Endometrial microvascular endothelial cells (primary cell): ENCODE results near the gene SPOCK2. TPM values are rescaled to one million over a fixed set of nuclear protein-coding genes. Genes with fewer than 3 reads are reported as not detected.

Source experiments
- in situ Hi-C: cut with HindIII; loops from 2 replicates; pipeline ENCODE4 v1.10.0; 2017; ENCODE audit warnings: low sequenced_read_pairs, low pct_unique_long_range_greater_than_20kb; ENCODE audit errors: inconsistent ontology term
- total RNA-seq: library from RNA; depleted of rRNA; stranded (reverse); fragments of >200 nt; gene quantifications from one replicate; pipeline ENCODE4 v1.2.3, GENCODE V29; 2015; ENCODE audit errors: inconsistent ontology term

Gene SPOCK2
- total RNA-seq, 1 donor from 2014 or later, result 7.1 TPM

DNA sequence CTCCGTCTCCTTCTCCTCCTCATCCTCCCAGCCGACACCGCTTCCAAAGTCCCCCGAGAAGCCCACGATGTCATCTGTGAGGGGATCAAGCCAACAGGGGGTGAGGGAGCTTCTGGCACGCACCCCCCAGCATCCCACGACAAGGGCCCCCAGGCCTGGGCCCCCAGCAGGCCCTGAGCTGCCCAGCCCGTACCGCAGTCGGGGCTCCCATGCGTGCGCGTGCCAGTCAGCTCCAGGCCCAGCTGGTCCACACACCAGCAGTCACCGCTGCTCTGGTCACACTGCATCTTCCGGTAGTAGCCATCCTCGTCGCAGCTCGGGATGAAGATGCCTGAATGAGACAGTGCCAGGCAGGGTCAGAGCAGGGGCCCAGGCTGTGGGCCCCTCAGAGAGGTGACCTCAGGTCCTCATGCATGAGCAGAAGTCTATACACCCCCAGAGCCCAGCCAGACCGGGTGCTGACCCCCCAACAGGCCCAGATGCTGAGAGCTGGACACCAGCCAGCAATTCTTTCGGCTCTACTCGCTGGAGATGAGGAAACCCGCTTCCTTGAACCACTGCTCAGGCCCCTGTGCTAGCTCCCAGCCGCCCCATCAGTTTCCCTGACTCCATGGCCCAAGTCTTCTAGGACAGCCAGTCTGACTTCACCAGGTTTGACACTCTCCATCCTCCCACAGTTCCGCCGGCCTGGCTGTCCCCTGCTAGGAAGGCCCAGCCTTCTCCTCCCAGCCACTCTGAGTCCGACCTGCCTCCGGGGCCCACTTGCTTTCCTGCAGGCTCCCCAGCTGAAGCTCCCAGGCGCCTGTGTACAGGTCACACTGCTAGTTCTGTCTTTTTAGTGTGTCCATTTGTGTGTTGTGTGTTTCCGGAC is 25.3 kb downstream of the SPOCK2 start:
- in situ Hi-C loops, result no loop called here

DNA sequence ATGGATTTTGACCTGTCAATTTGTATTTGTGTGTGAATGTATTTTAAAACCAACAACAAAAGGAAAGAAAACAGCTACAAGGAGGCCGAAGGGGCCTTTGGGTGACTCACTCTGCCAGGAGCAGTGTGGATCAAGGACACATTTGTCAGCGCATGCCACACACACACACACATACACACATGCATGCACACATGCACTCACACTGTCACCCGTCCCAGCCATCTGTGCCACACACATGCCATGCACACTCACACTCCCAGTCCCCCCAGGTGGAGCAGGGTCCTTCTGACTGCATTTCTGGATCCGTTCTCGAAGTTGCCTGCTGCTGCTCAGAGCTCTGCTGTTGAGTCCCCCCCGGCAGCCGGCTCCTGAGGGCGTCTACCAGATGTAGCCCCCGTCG is 26.0 kb downstream of the SPOCK2 start:
- in situ Hi-C loops, result no loop called here

DNA sequence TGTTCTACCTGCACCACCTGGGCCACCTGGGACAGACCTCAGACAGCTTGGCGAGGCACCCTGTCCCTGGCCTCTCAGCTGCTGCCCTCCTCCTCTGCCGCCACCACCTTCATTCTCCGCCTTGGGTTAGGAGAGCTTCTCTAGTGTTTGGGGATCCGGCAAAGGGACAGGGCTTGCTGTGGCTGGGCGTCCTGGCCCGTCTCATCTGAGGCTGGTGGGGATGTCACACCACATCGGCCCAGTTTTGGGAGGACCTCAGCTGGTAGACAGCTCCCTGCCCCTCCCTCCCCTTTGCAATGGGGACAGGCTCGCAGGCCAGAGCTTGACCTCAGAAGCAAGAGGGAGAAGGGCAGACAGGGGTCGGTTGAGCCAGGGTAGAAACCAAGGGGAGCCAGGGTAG is 26.4 kb downstream of the SPOCK2 start:
- in situ Hi-C loops, result no loop called here

DNA sequence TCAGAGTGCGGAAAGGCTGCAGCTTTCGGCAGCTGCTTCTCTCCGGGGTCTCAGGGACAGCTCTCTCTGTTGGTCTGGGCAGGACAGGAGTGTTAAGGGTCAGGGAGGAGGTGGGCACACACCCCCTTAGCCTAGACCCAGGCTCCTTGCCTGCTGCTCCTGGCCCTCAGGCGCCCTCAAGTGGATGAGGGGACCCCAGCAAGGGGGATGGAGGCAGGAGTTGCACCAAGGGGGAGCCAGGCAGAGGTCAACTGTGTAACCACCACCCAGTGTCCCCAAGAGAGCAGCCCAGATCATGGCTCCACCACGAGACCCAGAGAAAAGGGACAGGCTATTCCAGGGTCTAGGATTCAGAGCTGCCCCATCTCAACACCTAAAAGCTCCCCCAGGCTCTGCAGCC is 26.9 kb downstream of the SPOCK2 start:
- in situ Hi-C loops, result no loop called here

DNA sequence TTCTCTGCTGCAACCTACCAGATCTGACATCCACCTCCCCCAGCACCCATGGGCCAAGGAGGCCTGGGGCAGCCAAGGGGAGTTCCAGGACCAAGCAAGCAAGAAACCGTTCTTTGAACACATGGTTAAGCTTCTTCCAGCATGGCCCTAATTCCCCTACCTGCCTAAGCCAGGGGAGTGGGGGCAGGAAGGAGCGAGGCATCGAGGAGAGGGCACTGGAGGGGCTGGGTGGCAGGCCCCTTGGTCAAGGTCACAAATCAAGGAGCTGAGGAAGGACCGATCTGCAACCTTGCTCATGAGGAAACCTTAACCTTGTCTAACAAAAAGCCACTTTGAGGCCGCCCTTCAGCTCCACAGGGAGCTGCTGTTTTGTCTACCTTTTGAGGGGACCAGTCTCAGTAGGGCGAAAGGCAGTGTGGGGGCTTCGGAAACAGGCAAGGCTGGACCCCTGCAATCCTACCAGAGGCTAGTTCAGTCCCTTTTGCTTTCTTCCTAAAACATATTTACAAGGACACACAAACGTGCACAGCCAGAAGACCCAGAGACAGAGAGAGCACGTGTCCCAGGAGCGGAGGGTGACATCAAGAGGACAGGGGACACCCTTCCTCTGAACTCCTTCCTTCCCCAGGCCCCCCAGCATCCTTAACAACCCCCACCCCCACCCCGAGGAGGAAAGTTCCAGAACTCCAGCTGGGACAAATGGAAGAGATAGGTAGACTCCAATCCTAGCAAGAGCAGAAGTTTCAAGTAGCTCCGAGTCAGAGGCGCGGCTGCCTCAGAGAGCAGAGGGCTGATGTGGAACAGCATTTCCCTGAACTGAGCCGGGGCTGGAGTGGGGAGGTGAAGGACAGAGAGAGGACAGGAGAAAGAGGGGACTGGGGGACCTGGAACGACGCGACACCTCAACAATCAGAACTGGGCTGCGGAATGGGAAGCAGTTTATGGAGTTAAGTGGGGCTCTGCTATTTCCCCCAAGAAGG is 28.2 kb downstream of the SPOCK2 start:
- in situ Hi-C loops, result no loop called here

DNA sequence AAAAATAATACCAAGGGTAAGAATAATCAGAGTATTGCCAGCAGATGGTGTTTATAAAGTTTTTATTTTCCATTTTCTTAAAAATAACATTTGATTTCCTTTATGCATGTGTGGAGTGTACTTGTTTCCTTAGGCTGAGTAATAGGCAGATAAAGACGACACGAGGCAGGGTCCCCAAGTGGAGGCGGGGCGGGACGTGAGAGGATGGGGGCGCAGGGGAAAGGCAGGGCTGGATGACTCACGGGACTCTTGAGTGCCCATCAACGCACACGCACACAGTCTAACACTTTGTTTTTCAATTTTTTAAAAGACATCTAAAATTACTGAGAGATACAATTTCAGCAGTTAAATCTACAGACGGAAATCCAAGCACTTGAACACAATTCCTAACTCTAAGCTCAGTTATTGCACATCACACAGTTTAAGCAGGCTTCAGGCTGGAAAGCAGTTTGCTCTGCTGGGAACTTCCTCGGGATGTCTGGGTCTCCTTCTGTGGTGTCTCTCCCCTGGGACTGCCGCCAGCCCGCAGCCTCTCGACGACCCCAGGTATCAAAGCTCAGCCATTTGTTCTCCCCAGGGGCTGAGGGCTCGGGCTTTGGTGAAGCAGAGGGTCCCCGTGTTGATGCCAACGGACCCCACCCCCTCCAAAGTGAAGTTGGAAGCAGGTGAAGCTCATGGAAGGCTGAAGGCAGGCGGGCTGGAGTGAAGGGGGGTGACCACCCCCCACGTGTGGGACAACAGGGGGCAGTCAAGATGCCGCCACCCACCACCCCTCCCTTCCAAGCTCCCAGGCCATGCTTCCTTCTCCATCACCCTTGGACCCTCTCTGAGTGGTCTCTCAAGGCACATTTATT is 29.1 kb downstream of the SPOCK2 start:
- in situ Hi-C loops, result no loop called here

DNA sequence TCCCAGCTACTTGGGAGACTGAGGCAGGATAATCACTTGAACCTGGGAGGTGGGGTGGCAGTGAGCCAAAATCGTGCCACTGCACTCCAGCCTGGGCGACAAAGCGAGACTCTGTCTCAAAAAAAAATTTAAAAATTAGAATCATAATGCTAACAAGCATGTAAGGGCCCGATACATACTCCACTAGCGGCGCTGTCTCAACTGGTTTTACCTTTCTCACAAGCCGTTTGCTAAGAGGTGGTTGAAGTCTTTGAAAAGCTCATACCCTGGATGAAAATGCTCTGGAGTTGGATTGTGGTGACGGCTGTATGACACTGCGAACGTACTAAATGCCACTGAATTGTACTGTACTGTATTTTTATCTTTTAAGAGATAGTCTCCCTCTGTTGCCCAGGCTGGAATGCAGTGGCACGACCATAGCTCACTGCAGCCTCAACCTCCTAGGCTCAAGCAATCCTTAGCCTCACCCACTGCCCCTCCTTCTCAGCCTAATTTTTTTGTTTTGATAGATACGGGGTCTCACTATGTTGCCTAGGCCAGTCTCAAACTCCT is 29.9 kb downstream of the SPOCK2 start:
- in situ Hi-C loops, result no loop called here

DNA sequence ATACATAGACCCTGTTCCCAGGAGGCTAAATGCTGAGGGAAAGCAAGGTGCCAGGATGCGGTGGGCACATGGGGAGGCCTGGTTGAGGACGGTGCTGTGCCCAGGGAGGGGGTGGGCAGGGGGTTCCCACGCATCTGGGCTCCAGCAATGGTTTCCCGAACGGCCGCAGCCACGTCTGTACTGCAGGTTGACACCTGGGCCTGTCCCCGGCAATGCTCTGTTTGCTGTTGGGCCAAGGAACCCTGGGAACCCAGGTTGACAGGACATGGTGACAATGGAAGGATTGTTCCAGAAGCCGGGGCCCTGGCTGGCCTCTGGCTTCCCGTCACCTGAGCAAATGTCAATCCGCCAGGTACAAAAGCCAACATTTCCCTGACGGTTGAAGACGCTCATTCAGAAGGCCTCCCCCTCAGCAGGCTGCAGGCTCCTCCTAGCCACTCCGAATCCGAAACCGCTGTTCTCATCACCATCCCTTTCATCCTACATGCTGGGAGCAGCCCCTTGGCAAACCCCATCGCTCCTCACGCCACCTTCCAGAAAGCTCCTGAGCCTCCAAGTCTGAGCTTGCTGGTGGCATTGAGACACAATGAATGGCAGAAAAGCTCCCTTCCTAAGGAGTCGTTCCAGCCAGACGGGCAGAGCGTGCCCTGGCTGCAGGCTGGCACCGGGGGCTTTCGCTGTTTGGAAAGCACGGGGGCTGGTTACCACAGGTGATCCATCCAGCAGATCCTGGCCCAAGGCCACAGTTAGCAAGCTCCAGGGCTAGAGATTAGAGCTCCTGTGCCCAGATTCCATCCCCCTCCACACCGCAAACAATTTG is 31.2 kb downstream of the SPOCK2 start:
- in situ Hi-C loops, result no loop called here

DNA sequence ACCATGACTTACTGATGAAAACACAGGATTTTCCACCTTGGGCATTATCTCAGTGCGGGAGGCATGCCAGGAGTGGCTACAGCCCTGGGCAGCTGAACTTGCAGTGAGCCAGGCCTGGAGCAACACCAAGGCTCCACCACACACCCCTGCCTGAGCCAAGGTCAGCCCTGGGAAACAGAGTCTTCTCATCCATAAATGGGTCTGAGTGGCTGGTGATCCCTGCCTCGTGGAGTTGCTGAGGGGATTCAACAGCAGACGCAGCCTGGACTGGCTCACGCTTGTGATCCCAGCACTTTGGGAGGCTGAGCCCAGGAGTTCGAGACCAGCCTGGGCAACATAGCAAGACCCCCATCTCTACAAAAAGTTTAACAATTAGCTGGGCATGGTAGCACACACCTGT is 32.2 kb downstream of the SPOCK2 start:
- in situ Hi-C loops, result no loop called here

DNA sequence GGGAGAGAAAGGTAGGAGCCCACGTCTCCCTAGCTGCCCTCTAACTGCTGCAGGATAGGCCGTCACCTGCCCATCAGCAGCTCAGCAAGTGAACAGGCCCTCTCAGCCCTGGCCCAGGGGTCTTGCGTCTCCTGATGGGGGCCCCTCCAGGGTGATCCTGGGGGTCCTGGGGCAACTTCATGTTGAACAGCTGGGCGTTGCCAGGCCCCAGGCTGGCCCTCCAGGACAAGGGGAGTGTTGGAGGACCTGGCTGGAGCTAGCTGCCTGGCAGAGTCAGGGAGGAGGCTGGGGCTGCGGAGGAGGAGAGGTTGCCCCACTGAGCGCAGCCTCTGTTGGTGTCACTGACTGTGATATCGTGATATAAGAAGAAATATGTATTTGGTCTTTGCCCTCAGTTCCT is 34.7 kb downstream of the SPOCK2 start:
- in situ Hi-C loops, result no loop called here

DNA sequence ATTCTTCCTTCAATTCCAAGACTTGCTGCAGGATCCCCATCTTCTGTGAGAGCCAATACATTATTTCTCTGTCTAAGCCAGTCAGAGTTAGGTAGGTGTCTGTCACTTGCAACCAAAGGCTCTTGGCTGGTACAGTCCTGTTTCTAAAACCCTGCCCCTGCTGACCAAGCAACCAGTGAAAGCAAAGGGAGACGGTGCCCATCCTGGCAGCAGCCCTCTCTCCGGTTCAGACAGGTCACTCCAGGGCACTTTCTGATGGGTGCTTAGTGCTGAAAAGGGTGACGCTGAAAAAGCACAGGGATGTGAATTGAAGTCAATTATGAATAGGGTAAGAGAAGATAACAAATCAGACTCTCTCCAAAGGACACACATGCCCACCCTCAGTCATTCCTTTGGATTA is 37.5 kb downstream of the SPOCK2 start:
- in situ Hi-C loops, result no loop called here

DNA sequence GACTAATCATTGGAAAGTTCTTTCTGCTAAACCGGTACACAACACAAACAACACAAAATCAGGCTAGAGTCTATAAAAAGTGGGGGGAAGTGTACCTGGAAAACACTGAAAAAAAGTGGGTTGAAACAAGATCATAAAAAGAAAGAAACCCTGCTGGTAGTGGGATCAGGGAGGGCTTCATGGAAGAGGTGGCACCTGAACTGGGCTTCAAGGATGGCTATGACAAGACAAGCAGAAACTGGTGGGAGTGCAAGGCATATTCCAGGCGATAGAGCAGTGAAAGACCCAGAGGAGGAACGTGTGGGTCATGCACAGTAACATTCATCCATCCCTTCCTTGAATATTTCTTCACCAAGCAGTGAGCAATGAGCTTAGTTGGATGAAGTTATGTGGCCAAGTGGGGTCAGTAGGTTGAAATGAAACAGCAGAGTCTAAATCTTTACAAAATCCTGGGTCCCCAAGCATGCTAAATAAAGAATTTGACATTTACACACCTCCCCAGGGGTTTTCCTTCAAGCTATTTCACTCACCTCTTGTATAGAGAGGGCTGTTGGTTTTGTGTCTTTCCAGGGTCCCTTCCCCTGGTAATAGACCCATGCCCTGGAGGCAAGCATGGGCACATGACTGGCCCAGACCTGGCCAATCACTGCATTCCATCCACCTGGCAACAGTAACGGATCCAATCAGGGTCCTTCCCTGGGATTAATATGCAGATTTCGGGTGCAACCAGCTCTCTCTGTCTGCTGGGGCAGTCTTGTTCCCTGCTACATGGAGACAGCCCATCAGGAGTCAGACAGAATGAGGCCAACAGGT is 38.2 kb downstream of the SPOCK2 start:
- in situ Hi-C loops, result no loop called here

DNA sequence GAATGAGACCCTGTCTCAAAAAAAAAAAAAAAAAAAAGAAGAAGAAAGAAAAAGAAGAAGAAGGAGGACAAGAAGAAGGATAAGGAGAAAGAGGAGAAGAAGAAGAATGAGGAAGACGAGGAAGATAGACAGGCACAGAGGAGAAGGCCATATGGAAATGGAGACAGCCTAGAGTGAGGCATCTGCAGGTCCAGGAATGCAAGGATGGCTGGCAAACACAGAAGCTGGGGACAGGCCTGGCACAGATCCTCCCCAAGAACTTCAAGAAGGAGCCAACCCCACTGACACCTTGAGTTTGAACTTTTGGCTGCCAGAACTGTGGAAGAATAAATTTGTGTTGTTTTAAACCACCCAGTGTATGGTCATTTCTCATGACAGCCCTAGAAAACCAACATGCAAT is 38.9 kb downstream of the SPOCK2 start:
- in situ Hi-C loops, result no loop called here

DNA sequence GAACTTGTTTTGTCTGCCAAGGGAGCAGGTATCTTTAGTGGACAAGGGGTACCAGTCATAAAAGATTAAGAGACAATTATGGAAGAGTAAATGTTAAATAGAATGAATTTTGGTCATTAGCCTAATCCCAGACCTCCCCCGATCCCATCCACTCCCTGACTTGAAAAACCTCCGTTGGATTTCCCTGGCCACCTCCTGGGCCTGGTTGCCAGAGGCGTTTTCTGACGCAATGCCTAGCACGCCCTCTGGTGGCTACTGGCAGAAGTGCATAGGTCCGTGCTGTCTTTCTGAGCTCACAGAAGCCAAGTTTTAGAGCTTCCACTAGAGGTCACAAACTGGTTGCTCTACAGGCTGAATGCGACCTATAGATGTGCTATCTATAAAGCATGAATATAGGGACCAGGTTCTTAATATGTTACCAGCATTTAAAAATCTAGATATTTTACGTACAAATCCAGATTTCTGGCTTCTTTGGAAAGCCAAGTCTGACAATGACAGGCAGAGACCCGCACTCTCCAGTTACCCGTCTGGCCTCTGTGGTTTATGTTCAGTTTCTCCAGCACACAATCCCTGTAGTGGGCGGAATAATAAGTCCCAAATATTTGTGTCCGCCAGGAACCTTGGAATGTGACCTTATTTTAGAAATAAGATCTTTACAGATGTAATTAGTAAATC is 39.8 kb downstream of the SPOCK2 start:
- in situ Hi-C loops, result no loop called here

DNA sequence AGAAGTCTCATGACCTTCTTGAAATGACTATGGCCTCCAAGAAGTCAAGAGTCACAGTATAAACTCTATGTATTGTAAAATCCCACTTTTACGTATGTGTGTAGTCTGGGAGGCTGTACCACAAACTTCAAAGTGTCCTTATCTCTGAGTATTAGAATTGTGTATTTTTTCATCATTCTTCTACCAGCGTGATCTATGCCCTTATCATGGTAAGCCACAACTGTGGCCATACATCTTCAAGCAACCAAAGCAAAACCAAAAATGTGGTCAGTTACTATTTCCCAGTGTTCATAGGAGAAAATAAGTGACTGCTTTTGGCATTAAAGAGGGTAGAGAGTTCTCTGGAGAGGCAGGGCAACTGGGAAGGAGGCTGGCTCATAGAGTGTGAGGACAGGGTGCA is 42.8 kb downstream of the SPOCK2 start:
- in situ Hi-C loops, result no loop called here

DNA sequence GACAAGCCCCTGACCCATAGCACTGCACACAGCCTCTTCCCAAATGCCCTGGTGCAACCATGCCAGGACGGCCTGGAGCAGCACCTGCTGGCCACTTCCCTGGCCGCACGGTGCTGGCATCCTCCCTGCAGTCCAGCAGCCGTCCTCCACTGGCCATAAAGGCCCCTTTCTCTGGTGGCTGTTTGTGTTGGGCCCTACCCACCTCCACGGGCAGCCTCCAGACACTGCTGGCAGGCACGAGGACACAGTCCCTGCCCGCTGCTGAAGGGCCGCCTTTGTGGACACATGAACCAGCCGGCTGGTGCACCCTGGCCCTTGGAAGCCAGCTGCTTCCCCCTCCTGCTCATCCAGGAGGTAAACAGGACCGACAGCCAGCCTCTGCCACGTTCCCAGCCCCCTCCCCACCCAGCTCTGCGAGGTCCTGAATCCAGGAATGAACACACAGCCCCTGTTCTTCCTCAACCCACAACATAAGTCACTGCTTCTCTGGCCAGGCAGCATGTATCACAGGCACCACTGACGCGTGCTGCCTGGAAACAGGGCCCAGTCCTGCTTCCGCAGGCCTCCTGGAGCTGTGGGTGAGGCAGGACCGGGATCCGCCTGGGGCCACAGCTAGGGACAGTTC is 43.8 kb downstream of the SPOCK2 start:
- in situ Hi-C loops, result no loop called here
